ENCODE measurements around the gene KCNC1. TPM values are rescaled to one million over a fixed set of nuclear protein-coding genes. Genes with fewer than 3 reads are reported as not detected.

Gene KCNC1
- not detected in 2 replicates for total RNA-seq

GRCh38 chr11:17734418-17734911 is at the start of gene KCNC1:
TSS of gene KCNC1 (plus strand) at chr11:17734781. CDS start at chr11:17736003, 1,222 bp downstream.
- Mint-ChIP-seq H3K4me3 (ENCODE audit: low read depth) (no peak within 1 kb of the TSS), H3K27ac (no peak within 1 kb of the TSS), H3K27me3 (ENCODE audit: low read depth) (peaks cover 56% of the 10 kb centered on the region), H3K36me3 (ENCODE audit: low read depth) (no peaks in the 10 kb centered on the region), H3K9me3 (no peaks in the 10 kb centered on the region), H3K4me1 (ENCODE audit: low read depth) (no peaks in the 10 kb centered on the region)
- intact Hi-C loops (cut with micrococcal nuclease) = loop anchor here (10.0 kb wide), 1 partner anchor 370 kb away; the partner anchor contains the start of gene SAAL1
- DNase-seq (ENCODE audit: low spot score) = no peak

GRCh38 chr11:17686231-17686980 is 48.2 kb upstream of the KCNC1 start:
- Mint-ChIP-seq H3K27ac (no peak overlapping the region), H3K27me3 (ENCODE audit: low read depth) (peaks cover 7% of the 10 kb centered on the region), H3K9me3 (no peaks in the 10 kb centered on the region), H3K4me3 (ENCODE audit: low read depth) (no peak overlapping the region), H3K36me3 (ENCODE audit: low read depth) (no peaks in the 10 kb centered on the region), H3K4me1 (ENCODE audit: low read depth) (no peaks in the 10 kb centered on the region)
- DNase-seq (ENCODE audit: low spot score) = no peak
- intact Hi-C loops (cut with micrococcal nuclease) = no loop called here

- intact Hi-C loops (cut with micrococcal nuclease) = no loop called here
- DNase-seq (ENCODE audit: low spot score) = no peak
- Mint-ChIP-seq H3K27me3 (ENCODE audit: low read depth) (peaks cover 8% of the 10 kb centered on the region), H3K4me1 (ENCODE audit: low read depth) (no peaks in the 10 kb centered on the region), H3K4me3 (ENCODE audit: low read depth) (no peak overlapping the region), H3K27ac (no peak overlapping the region), H3K9me3 (no peaks in the 10 kb centered on the region), H3K36me3 (ENCODE audit: low read depth) (no peaks in the 10 kb centered on the region)
These were observed 46.5 kb upstream of the KCNC1 start for GRCh38 chr11:17687946-17688670.

GRCh38 chr11:17691550-17691949 is 43.0 kb upstream of the KCNC1 start:
- Mint-ChIP-seq H3K4me3 (ENCODE audit: low read depth) (no peak overlapping the region), H3K9me3 (no peaks in the 10 kb centered on the region), H3K36me3 (ENCODE audit: low read depth) (no peaks in the 10 kb centered on the region), H3K27me3 (ENCODE audit: low read depth) (peaks cover 35% of the 10 kb centered on the region), H3K4me1 (ENCODE audit: low read depth) (no peaks in the 10 kb centered on the region), H3K27ac (no peak overlapping the region)
- intact Hi-C loops (cut with micrococcal nuclease) = no loop called here
- DNase-seq (ENCODE audit: low spot score) = no peak

GRCh38 chr11:17691976-17692375 is 42.6 kb upstream of the KCNC1 start:
- H3K27ac Mint-ChIP-seq = no peak overlapping the region
- H3K4me3 Mint-ChIP-seq (ENCODE audit: low read depth) = no peak overlapping the region
- H3K36me3 Mint-ChIP-seq (ENCODE audit: low read depth) = no peaks in the 10 kb centered on the region
- no peak for DNase-seq (ENCODE audit: low spot score)
- H3K4me1 Mint-ChIP-seq (ENCODE audit: low read depth) = no peaks in the 10 kb centered on the region
- peaks cover 39% of the 10 kb centered on the region for H3K27me3 Mint-ChIP-seq (ENCODE audit: low read depth)
- no peaks in the 10 kb centered on the region for H3K9me3 Mint-ChIP-seq
- intact Hi-C loops (cut with micrococcal nuclease) = no loop called here

GRCh38 chr11:17692931-17693330 is 41.6 kb upstream of the KCNC1 start:
- Mint-ChIP-seq H3K9me3 (no peaks in the 10 kb centered on the region), H3K36me3 (ENCODE audit: low read depth) (no peaks in the 10 kb centered on the region), H3K4me3 (ENCODE audit: low read depth) (no peak overlapping the region), H3K4me1 (ENCODE audit: low read depth) (no peaks in the 10 kb centered on the region), H3K27me3 (ENCODE audit: low read depth) (peaks cover 42% of the 10 kb centered on the region), H3K27ac (no peak overlapping the region)
- no peak for DNase-seq (ENCODE audit: low spot score)
- intact Hi-C loops (cut with micrococcal nuclease) = no loop called here

GRCh38 chr11:17693531-17693930 is 41.0 kb upstream of the KCNC1 start:
- H3K4me3 Mint-ChIP-seq (ENCODE audit: low read depth) = no peak overlapping the region
- H3K27me3 Mint-ChIP-seq (ENCODE audit: low read depth) = peaks cover 44% of the 10 kb centered on the region
- no peak for DNase-seq (ENCODE audit: low spot score)
- H3K27ac Mint-ChIP-seq = no peak overlapping the region
- H3K4me1 Mint-ChIP-seq (ENCODE audit: low read depth) = no peaks in the 10 kb centered on the region
- H3K9me3 Mint-ChIP-seq = no peaks in the 10 kb centered on the region
- H3K36me3 Mint-ChIP-seq (ENCODE audit: low read depth) = no peaks in the 10 kb centered on the region
- intact Hi-C loops (cut with micrococcal nuclease) = no loop called here

- Mint-ChIP-seq H3K36me3 (ENCODE audit: low read depth) (no peaks in the 10 kb centered on the region), H3K9me3 (no peaks in the 10 kb centered on the region), H3K27me3 (ENCODE audit: low read depth) (peaks cover 44% of the 10 kb centered on the region), H3K27ac (no peak overlapping the region), H3K4me1 (ENCODE audit: low read depth) (no peaks in the 10 kb centered on the region), H3K4me3 (ENCODE audit: low read depth) (no peak overlapping the region)
- DNase-seq (ENCODE audit: low spot score) = no peak
- intact Hi-C loops (cut with micrococcal nuclease) = no loop called here
These were observed 40.0 kb upstream of the KCNC1 start for GRCh38 chr11:17694494-17695110.

- Mint-ChIP-seq H3K36me3 (ENCODE audit: low read depth) (no peaks in the 10 kb centered on the region), H3K4me3 (ENCODE audit: low read depth) (no peak overlapping the region), H3K9me3 (no peaks in the 10 kb centered on the region), H3K4me1 (ENCODE audit: low read depth) (no peaks in the 10 kb centered on the region), H3K27ac (no peak overlapping the region), H3K27me3 (ENCODE audit: low read depth) (peaks cover 44% of the 10 kb centered on the region)
- intact Hi-C loops (cut with micrococcal nuclease) = no loop called here
- DNase-seq (ENCODE audit: low spot score) = no peak
These were observed 38.8 kb upstream of the KCNC1 start for GRCh38 chr11:17695454-17696441.

- no peaks in the 10 kb centered on the region for H3K36me3 Mint-ChIP-seq (ENCODE audit: low read depth)
- peaks cover 43% of the 10 kb centered on the region for H3K27me3 Mint-ChIP-seq (ENCODE audit: low read depth)
- no peaks in the 10 kb centered on the region for H3K4me1 Mint-ChIP-seq (ENCODE audit: low read depth)
- H3K9me3 Mint-ChIP-seq = no peaks in the 10 kb centered on the region
- H3K27ac Mint-ChIP-seq = no peak overlapping the region
- DNase-seq (ENCODE audit: low spot score) = no peak
- no peak overlapping the region for H3K4me3 Mint-ChIP-seq (ENCODE audit: low read depth)
- intact Hi-C loops (cut with micrococcal nuclease) = no loop called here
These were observed 37.8 kb upstream of the KCNC1 start for GRCh38 chr11:17696741-17697140.

- Mint-ChIP-seq H3K4me1 (ENCODE audit: low read depth) (no peaks in the 10 kb centered on the region), H3K27ac (no peak overlapping the region), H3K27me3 (ENCODE audit: low read depth) (peaks cover 38% of the 10 kb centered on the region), H3K36me3 (ENCODE audit: low read depth) (no peaks in the 10 kb centered on the region), H3K9me3 (no peaks in the 10 kb centered on the region), H3K4me3 (ENCODE audit: low read depth) (no peak overlapping the region)
- intact Hi-C loops (cut with micrococcal nuclease) = no loop called here
- no peak for DNase-seq (ENCODE audit: low spot score)
These were observed 37.2 kb upstream of the KCNC1 start for GRCh38 chr11:17697175-17697949.

All from activated T-helper 2 cell treated with anti-CD3 and anti-CD28 coated beads, Interferon-gamma antibody, Interleukin-2, Interleukin-4, amounts not matched to agents 10 μg/mL and 5 μg/mL and 100 μg/mL, durations not matched to agents 14 hours and 24 hours and 36 hours (primary cell).